Measurements from ENCODE around the gene KDM4C. TPM values are rescaled to one million over a fixed set of nuclear protein-coding genes. Genes with fewer than 3 reads are reported as not detected.

KDM4C gene
- total and polyA plus RNA-seq, 2 donors (not counting 1 experiment from before 2014, with no cell fraction given), result 13.0 to 39.0 TPM

- no peaks in the 10 kb centered on the region for H3K4me1 ChIP-seq (ENCODE audit: control insufficient read depth, extremely low read depth, insufficient read depth, low read length)
- H4K20me1 ChIP-seq (ENCODE audit: control insufficient read depth, extremely low read depth, insufficient read depth, low read length), result no peaks in the 10 kb centered on the region
- H3K36me3 ChIP-seq (ENCODE audit: control insufficient read depth, insufficient read depth, low read length), result no peaks in the 10 kb centered on the region
- H3K27ac ChIP-seq (ENCODE audit: insufficient read depth, low read length), result no peak overlapping the region
- H2AFZ ChIP-seq (ENCODE audit: low read length), result no peak overlapping the region
- no peak overlapping the region for H3K4me2 ChIP-seq (ENCODE audit: extremely low read depth, insufficient read depth, low read length)
- no peak overlapping the region for H3K9ac ChIP-seq (ENCODE audit: insufficient read depth, low read length)
- TF ChIP-seq EZH2 (IDR thresholded peaks at IDR 0.05; ENCODE audit: low read length, missing control alignments) (no peak), CTCF (conservative IDR thresholded peaks at IDR 0.05 in 1 of 2, IDR thresholded peaks at IDR 0.05 in 1 of 2; ENCODE audit: low read depth in 1 of 2, low read length in 2 of 2) (no peak)
- no peak overlapping the region for H3K4me3 ChIP-seq (replicated peaks in 1 of 4; ENCODE audit: control extremely low read depth in 1 of 4, insufficient read depth in 1 of 4, low read depth in 3 of 4, low read length in 4 of 4)
- H3K79me2 ChIP-seq (ENCODE audit: control insufficient read depth, insufficient read depth, low read length), result no peaks in the 10 kb centered on the region
- no peaks in the 10 kb centered on the region for H3K27me3 ChIP-seq (ENCODE audit: control insufficient read depth, insufficient read depth, low read length)
- H3K9me3 ChIP-seq (ENCODE audit: control insufficient read depth, insufficient read depth, low read depth, low read length), result no peaks in the 10 kb centered on the region
- peak in 1 of 2 donors; percentile 86 for DNase-seq (ENCODE audit: low read depth in 2 of 2)
Observed at GRCh38 chr9:6877671-6878161, 119.9 kb downstream of the KDM4C start.

- no peaks in the 10 kb centered on the region for H3K4me1 ChIP-seq (ENCODE audit: control insufficient read depth, extremely low read depth, insufficient read depth, low read length)
- no peaks in the 10 kb centered on the region for H3K36me3 ChIP-seq (ENCODE audit: control insufficient read depth, insufficient read depth, low read length)
- no peak overlapping the region for H3K27ac ChIP-seq (ENCODE audit: insufficient read depth, low read length)
- DNase-seq (ENCODE audit: low read depth in 2 of 2), result no peak
- H3K4me3 ChIP-seq (replicated peaks in 1 of 4; ENCODE audit: control extremely low read depth in 1 of 4, insufficient read depth in 1 of 4, low read depth in 3 of 4, low read length in 4 of 4), result no peak overlapping the region
- H3K9me3 ChIP-seq (ENCODE audit: control insufficient read depth, insufficient read depth, low read depth, low read length), result no peaks in the 10 kb centered on the region
- H3K27me3 ChIP-seq (ENCODE audit: control insufficient read depth, insufficient read depth, low read length), result no peaks in the 10 kb centered on the region
- no peaks in the 10 kb centered on the region for H3K79me2 ChIP-seq (ENCODE audit: control insufficient read depth, insufficient read depth, low read length)
- no peak overlapping the region for H2AFZ ChIP-seq (ENCODE audit: low read length)
- no peaks in the 10 kb centered on the region for H4K20me1 ChIP-seq (ENCODE audit: control insufficient read depth, extremely low read depth, insufficient read depth, low read length)
- TF ChIP-seq EZH2 (IDR thresholded peaks at IDR 0.05; ENCODE audit: low read length, missing control alignments) (no peak), CTCF (conservative IDR thresholded peaks at IDR 0.05 in 1 of 2, IDR thresholded peaks at IDR 0.05 in 1 of 2; ENCODE audit: low read depth in 1 of 2, low read length in 2 of 2) (no peak)
- no peak overlapping the region for H3K4me2 ChIP-seq (ENCODE audit: extremely low read depth, insufficient read depth, low read length)
- no peak overlapping the region for H3K9ac ChIP-seq (ENCODE audit: insufficient read depth, low read length)
Observed at GRCh38 chr9:6880626-6881025, 122.9 kb downstream of the KDM4C start.

- peak in 1 of 2 donors; percentile 30 for DNase-seq (ENCODE audit: low read depth in 2 of 2)
- Histone ChIP-seq H3K79me2 (ENCODE audit: control insufficient read depth, insufficient read depth, low read length) (no peaks in the 10 kb centered on the region), H3K27ac (ENCODE audit: insufficient read depth, low read length) (no peak overlapping the region), H3K4me2 (ENCODE audit: extremely low read depth, insufficient read depth, low read length) (no peak overlapping the region), H3K9me3 (ENCODE audit: control insufficient read depth, insufficient read depth, low read depth, low read length) (no peaks in the 10 kb centered on the region), H2AFZ (ENCODE audit: low read length) (no peak overlapping the region), H4K20me1 (ENCODE audit: control insufficient read depth, extremely low read depth, insufficient read depth, low read length) (no peaks in the 10 kb centered on the region), H3K36me3 (ENCODE audit: control insufficient read depth, insufficient read depth, low read length) (no peaks in the 10 kb centered on the region), H3K4me1 (ENCODE audit: control insufficient read depth, extremely low read depth, insufficient read depth, low read length) (no peaks in the 10 kb centered on the region), H3K4me3 (replicated peaks in 1 of 4; ENCODE audit: control extremely low read depth in 1 of 4, insufficient read depth in 1 of 4, low read depth in 3 of 4, low read length in 4 of 4) (no peak overlapping the region), H3K9ac (ENCODE audit: insufficient read depth, low read length) (no peak overlapping the region), H3K27me3 (ENCODE audit: control insufficient read depth, insufficient read depth, low read length) (no peaks in the 10 kb centered on the region)
- TF ChIP-seq CTCF (conservative IDR thresholded peaks at IDR 0.05 in 1 of 2, IDR thresholded peaks at IDR 0.05 in 1 of 2; ENCODE audit: low read depth in 1 of 2, low read length in 2 of 2) (no peak), EZH2 (IDR thresholded peaks at IDR 0.05; ENCODE audit: low read length, missing control alignments) (no peak)
Observed at GRCh38 chr9:6884101-6884500, 126.3 kb downstream of the KDM4C start.
